T-helper 1 cell (primary cell): ENCODE measurements around the gene RAD54L.
"Not testable (repeated sequence)": the region's sequence is repeated elsewhere in the genome, so short reads cannot be mapped to it uniquely, and the experiment has no call there.

Experiments used
- DNase-seq, 5 donors: peaks; one replicate each; pipeline ENCODE4 v3.0.0-alpha.2; 2012 to 2020

The RAD54L gene

DNA sequence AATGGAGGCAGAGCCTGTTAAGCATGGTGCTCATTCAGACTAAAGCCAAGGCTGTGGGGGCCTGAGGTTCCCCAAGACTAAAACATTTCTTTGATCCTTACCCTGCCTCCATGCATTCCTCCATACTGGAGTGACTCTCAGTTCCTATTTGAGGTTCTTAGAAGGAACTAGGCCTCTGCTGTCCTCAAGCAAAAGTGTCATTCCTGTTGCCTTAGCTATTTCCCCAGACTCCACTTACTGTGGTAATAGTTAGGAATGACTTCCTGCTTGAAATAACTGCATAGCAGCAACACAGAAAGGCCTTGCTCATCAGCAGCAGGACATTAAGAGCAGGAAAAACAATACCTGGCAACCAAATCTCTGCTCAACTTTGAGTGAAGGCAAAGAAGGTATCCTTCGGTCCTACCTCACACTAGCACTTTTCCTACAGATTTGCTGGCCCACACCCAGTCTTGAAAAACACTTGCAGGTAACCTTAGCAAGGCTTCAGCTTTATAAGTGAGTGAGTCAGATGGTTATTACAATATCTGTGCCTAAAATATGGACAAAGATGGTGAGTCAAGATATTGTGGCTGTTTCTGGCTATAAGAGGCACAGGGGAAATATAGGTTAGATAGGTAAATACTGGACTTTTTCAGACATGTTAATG, 41.0 kb downstream of the RAD54L start:
- DNase-seq, result no peak

DNA sequence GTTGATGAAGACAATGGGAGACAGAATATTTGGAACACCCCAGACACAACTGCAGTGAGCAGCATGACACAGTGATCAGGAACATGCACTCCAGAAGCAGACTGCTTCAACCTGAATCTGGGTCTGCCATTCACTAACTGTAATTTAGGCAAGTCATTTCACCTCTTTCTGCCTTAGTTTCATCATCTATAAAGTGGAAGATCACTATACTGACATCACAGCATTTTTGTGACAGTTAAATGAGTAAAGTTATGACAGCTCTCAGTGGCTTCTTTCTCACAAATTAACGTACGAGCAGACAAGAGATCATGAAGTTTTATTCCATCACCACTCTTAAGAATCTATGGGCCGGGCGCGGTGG, 41.6 kb downstream of the RAD54L start:
- no peak for DNase-seq

DNA sequence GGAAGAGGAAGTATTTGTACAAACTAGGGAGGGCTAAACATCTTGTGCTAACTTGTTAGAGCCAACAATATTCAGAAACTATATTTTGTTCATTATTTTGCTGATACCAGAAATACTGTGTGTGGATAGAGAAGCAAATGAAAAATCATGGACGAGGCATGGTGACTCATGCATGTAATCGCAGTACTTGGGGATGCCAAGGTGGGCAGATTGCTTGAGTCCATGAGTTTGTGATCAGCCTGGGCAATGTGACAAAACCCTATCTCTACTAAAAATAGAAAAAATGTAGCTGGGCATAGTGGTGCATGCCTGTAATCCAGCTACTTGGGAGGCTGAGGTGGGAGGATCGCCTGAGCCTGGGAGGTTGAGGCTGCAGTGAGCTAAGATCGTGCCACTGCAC, 42.4 kb downstream of the RAD54L start:
- DNase-seq, result no peak

DNA sequence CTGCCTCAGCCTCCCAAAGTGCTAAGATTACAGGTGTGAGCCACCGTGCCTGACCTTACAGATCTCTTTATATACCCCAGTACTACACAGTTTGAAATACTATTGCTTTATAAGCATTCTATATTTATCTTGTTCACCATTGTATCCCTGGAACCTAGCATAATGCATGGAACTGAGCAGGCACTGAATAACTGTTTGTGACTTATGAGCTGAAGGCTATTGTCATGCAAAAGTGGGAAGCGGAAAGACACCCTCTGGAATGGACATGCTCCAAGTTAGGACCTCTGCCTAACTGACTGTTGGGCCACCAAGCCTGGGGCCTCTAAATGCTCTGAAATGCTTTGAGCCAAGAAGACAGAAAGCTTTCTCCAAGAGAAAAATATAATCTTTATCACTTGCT, 47.7 kb downstream of the RAD54L start:
- DNase-seq, result no peak

DNA sequence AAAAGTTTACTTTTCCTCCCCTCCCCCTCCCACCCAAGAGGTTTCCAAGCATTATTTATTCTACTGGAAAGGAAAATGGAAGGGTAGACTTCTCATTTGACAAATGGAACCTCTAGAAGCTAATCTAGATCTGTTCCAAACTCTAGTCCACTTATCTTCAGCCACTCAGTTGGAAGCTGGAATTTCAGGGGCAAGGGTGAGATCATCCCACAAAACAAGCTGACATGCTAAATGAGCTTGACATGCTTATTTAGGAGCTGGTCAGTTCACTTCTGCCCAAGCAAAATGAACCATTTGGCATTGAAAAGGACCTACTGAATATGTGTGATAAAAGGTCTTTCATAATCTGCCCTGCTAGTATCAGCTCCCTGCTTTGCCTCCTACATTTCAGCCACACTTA, 50.8 kb downstream of the RAD54L start:
- no peak for DNase-seq

DNA sequence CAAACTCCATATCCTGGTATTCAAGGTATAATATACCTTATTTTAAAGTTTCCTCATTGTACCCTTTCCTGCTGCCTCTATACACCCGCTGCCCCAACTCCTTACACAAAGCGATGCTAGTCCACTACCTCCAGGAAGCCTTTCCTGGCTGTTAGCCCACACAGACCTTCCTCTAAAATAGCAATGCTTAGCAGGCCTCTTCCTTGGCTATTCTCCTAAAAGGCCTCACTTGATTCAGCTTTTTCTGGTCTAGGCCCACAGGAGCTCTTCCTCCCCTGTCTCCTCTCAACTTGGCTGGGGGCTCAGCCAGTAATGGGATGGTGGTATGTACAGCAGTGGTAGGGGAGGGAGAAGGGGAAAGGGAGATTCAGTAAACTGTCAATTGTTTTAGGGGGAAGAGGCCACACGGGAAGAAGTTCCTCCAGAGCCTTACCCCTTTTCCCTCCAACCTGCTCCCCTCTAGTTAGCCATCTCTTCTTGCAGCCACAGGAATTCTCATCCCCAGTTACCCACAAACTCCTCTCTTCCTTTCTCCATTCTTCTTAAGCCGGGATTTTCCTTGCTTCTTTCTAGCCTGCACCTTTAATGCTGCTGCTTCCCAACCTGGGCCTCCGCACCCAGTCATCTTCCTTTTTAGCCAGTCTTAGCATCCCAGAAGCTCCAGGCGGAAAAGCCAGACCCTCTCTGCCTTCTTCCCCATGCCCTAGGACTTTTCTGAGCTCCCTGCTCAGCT, 53.3 kb downstream of the RAD54L start:
- no peak for DNase-seq

DNA sequence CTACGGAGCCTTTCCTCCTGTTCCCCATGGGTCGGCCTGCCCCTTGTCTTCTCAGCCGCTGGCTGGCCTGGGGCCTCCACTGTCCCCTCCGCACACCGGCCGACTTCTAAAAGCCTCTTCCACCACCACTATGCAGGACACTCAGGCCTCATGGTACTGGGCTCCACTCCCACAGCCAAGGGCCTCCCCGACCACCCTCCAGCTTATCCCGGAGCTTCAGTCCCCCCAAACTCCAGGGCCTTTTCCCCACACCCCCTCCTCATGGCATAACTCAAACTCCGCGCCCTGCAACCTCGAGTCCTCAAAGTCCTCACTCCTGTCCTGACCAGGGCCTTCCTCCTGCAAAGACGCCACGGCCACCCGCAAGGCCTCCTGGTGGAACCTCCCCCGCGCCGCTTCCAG, 53.8 kb downstream of the RAD54L start:
- DNase-seq, result no peak

DNA sequence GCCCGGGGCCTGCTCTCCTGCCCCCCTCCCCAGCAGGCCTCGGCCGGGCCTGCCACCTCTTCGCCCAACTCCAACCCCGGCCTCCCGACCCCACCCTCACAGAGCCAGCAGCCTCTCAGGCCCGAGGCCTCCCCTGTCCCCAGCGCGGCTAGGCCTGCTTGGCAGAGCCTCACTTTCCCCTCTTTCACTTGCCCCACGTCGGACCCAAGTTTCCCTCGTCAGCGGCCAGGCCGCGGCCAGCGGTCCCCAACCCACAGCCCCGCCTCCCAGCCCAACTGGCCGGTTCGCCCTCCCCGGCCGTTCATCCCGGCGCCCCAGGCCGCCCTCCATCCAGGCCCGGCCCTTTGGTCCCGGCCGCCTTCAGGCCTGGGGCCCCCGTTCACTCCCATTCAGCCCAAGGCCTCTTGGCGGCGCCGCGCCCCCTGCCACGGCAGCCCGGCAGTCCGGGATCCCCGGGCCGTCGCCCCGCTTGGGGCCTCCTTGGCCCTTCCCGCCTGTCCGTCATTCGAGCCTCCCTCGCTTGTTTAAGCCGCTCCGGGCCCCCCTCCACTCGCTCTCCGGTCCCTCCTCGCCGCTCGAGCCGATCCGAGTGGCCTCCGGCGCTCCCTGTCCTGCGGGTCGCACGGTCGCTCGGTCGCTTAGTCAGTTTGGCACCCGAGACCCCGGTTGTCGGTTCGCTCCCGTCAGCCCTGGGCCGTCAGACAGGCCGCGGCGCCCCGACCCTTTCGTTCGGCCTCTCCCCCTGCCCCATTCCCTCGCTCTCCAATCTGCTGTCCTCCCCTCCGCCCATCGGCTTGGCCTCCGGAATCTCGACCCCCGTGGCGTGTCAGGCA, 54.5 kb downstream of the RAD54L start:
- DNase-seq, result peak; percentile 16 to 60 (median 35)

DNA sequence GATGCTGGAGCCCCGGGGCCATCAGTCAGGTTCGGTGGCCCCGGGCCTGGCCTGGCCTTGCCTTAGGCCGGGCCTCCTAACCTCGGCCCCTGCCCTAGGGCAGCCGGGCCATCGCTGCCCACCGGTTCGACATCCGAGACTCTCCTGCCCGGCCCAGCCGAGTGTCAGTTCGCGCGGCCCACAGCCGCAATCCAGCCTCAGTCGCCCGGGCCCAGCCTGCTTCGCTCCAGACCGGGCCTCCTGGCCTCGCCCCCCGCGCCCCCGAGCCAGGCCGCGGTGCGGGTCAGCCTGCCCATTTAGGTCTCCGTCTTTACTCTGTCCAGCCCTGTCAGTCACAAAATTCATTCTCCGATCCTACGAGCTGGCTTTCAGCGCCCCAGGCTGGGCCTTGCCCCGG, 55.1 kb downstream of the RAD54L start:
- peak in 4 of 5 donors; percentile 14 to 42 (median 18) for DNase-seq

DNA sequence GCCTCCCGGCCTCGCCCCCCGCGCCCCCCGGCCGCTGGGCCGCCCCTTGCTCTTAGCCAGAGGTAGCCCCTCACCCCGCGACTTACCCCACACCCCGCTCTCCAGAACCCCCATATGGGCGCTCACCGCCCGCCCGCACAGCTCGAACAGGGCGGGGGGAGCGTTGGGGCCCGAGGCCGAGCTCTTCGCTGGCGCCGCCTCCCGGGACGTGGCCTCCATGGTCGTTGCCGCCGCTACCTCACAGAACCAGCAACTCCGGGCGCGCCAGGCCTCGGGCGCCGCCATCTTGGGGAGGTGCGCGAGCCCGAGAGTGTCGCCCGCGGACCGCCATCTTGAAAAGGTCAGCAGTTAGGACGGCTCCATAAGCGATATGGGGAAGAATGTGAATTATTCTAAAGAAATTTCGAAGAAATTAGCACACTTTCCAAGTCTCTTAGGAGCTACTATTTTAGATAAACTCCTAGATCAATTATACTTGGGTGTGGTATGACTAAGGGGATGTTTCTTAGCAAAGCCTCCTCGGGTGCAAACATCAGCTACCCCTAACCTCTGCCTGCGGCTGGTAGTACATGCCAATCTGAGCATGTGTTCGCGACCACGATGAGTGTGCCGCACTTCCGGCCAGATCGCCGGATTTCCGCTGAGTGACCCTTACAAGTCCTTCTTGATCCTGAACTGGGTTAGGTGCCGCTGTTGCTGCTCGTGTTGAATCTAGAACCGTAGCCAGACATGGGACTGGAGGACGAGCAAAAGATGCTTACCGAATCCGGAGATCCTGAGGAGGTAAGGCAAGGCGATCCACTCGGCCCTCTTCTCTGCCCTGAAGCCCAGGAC, 55.7 kb downstream of the RAD54L start, which contains the start of the genes LRRC41 and UQCRH:
LRRC41 (minus strand) TSS at position 579 of the 834 bp plus-strand sequence; CDS start at position 285, 294 bp downstream.
UQCRH (plus strand) TSS at position 661 of the 834 bp plus-strand sequence; CDS start at position 730, 69 bp downstream.
- peak; percentile 85 to 95 (median 89) for DNase-seq

DNA sequence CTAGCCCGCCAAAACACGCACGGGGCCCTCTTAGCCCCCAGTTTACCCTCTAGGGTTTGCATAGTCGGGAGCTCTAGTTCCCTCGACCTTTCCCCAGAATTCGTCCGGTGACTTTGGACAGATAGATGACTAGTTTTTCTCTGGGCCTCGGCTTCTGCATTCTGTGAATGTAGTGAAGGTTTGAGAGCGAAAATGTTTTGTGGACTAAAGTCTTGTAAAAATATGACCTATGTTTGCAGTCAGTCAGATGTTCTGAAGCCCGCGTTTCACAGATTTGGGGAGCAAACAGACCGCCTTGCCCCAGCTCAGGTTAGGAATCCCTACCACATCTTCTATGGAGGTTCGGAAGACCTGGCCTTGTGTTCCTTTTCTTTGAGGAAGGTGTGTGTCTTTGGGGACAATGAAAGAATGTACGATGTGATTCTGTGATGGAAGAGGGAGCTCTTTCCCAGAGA, 56.3 kb downstream of the RAD54L start:
- DNase-seq, result no peak

DNA sequence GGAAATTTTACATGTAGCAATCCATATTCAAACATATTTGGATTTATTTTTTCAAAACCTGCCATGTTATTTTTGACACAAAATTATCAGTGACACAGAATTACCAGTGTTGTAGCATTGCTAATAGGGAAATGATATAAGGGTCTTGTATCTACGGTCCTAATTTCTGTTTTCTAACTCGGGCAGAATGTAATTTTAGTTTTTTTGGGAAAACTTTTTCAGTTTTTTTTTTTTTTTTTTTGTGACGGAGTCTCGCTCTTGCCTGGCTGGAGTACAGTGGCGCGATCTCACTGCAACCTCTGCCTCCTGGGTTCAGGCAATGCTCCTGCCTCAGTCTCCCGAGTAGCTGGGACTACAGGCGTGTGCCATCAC, 58.6 kb downstream of the RAD54L start:
- DNase-seq, result no peak

DNA sequence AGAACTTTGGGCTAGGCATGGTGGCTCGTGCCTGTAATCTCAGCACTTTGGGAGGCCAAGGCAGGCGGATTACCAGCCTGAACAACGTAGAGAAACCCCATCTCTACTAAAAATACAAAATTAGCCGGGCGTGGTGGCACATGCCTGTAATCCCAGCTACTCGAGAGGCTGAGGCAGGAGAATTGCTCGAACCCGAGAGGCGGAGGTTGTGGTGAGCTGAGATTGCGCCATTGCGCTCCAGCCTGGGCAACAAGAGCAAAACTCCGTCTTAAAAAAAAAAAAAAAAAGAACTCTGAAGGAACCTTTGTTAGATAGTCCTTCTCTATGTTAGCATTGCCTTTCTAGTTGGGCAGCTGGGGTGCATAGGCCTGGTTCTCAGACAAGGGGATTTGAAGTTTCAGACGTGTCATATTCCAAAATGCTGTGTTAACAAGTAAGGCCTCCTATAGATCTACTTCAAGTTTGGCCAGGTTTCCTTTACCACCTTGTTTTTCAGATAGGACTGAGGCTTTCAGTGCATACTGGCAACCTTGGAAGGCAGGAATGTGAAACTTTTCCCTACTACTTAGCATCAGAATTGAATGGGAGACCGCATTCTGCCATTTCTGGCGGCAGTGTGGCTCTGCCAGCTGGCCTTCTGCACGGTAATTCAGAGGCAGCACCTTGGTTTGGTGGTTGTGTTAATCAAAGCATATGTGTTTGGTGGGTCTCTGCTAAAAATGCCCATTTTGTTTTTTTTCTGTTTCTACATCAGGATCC, 62.0 kb downstream of the RAD54L start:
- no peak for DNase-seq

DNA sequence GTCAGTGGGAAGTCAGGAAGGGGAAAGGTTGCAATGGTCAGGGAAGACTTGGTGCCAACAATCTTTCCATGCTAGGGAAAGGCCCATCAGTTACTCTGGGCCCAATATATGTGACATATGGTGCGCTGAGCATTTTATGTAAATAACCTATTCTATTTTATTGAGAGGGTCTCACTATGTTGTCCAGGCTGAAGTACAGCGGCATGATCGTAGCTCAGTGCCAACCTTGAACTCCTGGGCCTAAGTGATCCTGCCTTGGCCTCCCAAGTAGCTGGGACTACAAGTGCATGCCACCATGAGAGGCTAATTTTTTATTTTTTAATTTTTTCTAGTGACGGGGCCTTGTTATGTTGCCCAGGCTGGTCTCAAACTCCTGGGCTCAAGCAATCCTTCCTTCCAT, 62.8 kb downstream of the RAD54L start:
- no peak for DNase-seq

DNA sequence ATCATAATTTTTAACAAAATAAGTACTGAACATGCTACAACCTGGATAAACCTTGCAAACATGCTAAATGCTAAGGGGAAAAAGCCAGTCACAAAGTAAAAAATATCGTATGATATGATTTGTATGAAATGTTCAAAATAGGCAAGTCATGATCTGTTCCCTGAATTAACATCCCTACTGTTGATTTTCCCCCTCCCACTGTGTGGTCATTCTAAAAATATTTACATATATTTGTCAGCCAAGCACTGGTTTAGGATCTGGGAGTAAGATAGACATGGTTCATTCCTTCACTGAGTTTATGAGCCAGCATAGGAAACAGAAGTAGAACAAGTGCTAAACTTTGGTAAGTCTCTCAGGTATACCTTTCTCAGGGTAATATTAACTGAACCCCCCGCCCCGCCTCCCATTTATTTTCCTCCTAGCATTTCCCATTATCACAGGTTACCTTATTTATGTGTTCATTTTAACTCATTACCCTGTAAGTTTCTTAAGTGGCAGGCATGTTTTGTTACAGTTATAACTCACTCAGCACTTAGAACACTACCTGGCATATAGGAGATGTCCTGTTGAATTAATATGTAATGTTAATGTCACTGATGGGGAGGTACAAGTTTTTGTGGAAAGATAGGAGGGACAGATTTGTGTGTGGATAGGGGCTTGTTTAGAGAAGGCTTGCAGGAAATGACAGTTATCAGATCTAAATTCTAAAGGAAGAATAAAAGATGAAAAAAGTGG, 68.3 kb downstream of the RAD54L start:
- DNase-seq, result no peak

DNA sequence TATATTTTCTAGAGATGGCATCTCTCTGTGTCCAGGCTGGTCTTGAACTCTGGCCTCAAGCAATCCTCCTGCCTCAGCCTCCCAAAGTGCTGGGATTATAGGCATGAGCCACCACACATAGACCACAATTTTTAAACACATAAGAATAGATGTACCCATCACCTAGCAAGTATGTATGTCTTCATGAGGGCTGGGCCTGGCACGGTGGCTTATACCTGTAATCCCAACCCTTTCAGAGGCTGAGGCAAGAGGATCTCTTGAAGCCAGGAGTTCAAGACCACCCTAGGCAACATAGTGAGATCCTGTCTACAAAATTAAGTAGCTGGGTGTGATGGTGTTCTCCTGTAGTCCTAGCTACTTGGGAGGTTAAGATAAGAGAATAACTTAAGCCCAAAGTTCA, 69.8 kb downstream of the RAD54L start:
- no peak for DNase-seq

DNA sequence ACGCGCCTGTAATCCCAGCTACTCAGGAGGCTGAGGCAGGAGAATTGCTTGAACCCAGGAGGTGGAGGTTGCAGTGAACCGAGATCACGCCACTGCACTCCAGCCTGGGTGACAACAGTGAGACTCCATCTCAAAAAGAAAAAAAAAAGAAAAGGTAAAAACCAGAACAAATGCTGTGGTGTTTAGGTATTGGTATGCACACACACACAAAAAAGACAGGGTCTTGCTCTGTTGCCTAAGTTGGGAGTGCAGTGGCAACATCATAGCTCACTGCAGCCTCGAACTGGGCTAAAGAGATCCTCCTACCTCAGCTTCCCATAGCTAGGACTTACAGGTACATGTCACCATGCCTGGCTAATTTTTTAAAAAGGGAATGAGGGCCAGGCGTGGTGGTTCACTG, 71.7 kb downstream of the RAD54L start:
- not testable (repeated sequence) for DNase-seq

DNA sequence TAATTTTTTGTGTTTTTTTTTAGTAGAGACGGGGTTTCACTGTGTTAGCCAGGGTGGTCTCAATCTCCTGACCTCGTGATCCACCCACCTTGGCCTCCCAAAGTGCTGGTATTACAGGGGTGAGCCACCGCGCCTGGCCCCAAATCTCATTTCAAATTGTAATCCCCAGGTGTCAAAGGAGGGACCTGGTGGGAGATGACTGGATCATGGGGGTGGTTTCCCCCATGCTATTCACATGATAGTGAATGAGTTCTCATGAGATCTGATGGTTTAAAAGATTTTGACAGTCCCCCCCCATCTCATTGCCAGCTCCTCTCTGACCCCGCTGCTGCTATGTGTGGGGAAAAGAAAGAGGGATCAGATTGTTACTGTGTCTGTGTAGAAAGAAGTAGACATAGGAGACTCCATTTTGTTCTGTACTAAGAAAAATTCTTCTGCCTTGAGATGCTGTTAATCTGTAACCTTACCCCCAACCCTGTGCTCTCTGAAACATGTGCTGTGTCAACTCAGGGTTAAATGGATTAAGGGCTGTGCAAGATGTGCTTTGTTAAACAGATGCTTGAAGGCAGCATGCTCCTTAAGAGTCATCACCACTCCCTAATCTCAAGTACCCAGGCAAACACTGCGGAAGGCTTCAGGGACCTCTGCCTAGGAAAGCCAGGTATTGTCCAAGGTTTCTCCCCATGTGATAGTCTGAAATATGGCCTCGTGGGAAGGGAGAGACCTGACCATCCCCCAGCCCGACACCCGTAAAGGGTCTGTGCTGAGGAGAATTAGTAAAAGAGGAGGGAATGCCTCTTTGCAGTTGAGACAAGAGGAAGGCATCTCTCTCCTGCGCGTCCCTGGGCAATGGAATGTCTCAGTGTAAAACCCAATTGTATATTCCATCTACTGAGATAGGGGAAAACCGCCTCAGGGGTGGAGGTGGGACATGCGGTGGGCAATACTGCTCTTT, 72.7 kb downstream of the RAD54L start:
- DNase-seq, result not testable (repeated sequence)

DNA sequence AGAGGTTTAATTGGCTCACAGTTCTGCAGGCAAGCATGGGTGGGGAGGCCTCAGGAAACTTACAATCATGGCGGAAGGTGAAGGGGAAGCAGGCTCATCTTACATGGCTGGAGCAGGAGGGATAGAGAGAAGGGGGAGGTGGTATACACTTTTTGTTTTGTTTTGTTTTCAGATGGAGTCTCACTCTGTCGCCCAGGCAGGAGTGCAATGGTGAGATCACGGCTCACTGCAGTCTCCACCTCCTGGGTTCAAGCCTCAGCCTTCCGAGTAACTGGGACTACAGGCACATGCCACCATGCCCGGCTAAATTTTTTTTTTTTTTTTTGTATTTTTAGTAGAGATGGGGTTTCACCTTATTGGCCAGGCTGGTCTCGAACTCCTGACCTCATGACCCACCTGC, 74.6 kb downstream of the RAD54L start:
- not testable (repeated sequence) for DNase-seq
